T-helper 1 cell treated with Interleukin-12 subunit alpha and Interleukin-12 subunit beta and Interleukin-4 antibody, amounts not matched to agents 30 ng/mL and 1 ng/mL, for 36 hours (primary cell): ENCODE results near the gene MSL1. TPM values are rescaled to one million over a fixed set of nuclear protein-coding genes. Genes with fewer than 3 reads are reported as not detected.

Source experiments
- intact Hi-C: fragments of 100-400 bp; cut with micrococcal nuclease; formaldehyde crosslinking; loops from one replicate; pipeline ENCODE4 v1.15.1; 2024
- total RNA-seq: library from RNA; stranded (reverse); gene quantifications from 2 replicates; pipeline ENCODE4 v1.2.3, GENCODE V29; 2022

MSL1 gene
- total RNA-seq, 1 donor from 2014 or later, result 78.7 TPM

DNA sequence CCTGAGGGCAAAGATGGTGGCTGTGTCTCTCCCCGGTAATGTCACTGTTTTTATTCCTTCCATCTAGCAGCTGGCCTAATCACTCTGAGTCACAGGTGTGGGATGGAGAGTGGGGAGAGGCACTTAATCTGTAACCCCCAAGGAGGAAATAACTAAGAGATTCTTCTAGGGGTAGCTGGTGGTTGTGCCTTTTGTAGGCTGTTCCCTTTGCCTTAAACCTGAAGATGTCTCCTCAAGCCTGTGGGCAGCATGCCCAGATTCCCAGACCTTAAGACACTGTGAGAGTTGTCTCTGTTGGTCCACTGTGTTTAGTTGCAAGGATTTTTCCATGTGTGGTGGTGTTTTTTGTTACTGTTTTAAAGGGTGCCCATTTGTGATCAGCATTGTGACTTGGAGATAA is 50.0 kb downstream of the MSL1 start:
- intact Hi-C loops, result no loop called here

- intact Hi-C loops, result no loop called here
Observed at GRCh38 chr17:40173091-40173777, 51.5 kb downstream of the MSL1 start.

DNA sequence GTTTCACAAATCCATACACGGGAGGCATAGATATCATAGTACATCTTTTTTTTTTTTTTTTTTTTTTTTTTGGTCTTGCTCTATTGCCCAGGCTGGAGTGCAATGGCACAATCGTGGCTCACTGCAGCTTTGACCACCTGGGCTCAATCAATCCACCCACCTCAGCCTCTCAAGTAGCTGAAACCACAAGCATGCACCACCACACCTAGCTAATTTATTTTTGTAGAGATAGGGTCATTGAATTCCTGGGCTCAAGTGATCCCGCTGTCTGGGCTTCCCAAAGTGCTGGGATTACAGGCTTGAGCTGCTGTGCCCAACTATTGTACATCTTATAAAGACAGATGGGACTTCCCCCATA is 52.0 kb downstream of the MSL1 start:
- intact Hi-C loops, result no loop called here

DNA sequence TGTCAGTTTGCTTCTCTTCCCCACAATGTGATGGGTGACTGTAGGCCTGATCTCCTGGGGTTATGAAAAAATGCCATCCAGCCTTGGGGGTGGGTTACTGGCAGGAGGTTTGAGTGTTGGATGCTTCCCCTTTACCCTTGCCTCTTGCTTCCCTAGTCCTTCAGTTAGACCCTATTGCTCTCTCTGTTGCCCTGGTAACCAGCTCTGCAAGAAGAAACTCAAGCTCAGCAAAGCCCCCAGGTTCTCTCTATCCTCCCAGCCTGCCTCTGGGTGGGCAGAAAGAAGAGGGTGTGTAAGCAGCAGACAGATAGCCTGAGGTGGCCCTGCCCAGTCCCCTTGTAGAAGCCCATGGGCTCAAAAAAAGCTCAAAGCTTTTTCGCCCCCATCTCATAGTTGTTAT is 52.7 kb downstream of the MSL1 start:
- intact Hi-C loops, result no loop called here

DNA sequence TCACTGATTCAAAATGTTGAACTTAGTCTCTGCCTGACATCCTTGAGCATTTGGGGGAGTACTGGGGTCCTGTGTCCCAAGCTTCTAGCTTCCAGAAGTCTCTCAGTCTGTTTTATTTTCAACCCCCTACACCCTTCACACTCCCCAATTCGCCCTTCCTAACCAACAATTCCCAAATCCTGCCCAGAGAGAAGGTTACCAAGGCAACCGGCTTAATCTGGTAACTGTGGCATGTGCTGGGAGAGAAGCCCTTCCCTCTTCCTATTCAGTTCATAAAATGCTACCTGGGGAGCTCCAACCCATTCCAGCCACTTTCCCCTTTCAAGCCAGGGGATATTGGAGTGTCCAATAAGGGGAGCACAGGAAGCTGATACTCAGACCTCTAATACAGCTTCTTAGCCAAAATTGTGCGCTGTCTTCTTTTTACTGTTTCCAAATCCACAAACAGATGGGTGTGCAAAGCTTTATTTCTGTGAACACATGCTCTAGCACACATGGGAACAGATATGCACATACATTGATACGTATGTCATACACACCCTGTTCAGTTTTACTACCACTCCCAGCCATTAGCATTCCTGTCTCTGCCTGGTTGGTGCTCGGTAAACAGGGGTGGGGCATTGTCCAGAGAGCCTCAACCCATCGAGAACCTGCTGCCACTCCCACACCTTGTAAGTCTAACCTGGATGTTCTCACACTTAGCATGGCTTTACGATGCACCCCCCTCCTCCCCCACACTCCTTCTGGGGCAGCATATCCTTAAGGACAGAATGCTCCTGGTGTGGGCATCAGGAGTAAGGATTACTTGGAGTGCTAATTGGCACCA is 54.4 kb downstream of the MSL1 start:
- intact Hi-C loops, result loop anchor here (2.0 kb wide), 1 partner anchor 63 kb away; no protein-coding TSS in a partner anchor

- intact Hi-C loops, result loop anchor here (1.0 to 2.0 kb wide), 4 partner anchors 15 to 64 kb away; partner anchors contain the start of gene CASC3
Observed at GRCh38 chr17:40176754-40177110, 55.0 kb downstream of the MSL1 start.

DNA sequence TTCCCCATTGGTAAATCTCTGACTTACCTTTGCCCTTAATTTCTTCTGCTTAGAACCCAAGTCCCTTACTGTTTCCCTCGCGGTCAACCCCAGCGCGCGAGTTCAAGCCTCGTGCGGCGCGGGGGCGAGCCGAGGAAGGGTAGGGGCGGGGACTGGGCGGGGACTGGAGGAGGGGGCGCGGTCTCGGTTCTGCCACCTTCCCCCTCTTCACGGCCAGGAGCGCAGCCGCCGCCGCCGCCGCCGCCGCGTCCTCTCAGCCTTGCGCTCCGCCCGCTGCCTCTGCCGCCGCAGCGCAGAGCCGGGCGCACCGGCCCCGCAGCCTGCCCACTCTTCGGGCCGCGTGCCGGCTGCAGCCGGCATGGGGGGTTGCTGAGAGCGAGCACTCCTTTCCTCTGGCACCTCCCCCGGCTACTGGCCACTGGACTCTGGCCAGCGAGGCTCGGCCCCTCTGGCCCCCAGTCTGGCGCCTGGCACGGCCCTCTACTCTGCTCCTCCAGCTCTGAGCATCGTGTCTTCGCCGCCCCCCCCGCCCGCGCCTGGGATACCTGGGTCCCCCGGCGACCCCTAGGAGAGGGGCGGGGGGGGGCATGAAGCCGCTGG is 55.6 kb downstream of the MSL1 start, which contains the start of gene RAPGEFL1:
RAPGEFL1 (plus strand) TSS at position 196 of the 600 bp plus-strand sequence; CDS start at position 588, 392 bp downstream.
- intact Hi-C loops, result loop anchor here (1.0 to 2.0 kb wide), 4 partner anchors 14 to 65 kb away; partner anchors contain the start of gene CASC3

DNA sequence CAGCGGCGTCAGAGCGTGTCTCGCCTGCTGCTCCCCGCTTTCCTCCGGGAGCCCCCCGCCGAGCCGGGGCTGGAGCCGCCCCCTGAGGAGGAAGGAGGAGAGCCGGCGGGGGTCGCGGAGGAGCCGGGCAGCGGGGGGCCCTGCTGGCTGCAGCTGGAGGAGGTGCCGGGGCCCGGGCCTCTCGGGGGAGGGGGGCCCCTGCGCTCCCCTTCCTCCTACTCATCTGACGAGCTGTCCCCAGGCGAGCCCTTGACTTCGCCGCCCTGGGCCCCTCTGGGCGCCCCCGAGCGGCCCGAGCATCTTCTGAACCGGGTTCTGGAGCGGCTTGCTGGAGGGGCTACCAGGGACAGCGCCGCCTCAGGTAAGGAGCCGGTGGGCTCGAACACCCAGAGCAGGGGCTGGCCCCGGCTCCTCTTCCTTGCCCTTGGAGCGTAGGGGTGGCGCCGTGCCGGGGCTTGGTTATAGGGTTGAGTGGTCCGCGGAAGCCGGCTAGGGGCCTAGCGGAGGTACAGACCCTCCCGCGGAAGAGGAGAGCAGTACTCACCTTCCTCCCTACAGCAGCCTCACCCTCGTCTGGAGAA is 56.3 kb downstream of the MSL1 start:
- intact Hi-C loops, result no loop called here

GRCh38 chr17:40178660-40179059 is 56.9 kb downstream of the MSL1 start:
- intact Hi-C loops, result no loop called here

- intact Hi-C loops, result no loop called here
Observed at GRCh38 chr17:40179923-40180659, 58.3 kb downstream of the MSL1 start.

DNA sequence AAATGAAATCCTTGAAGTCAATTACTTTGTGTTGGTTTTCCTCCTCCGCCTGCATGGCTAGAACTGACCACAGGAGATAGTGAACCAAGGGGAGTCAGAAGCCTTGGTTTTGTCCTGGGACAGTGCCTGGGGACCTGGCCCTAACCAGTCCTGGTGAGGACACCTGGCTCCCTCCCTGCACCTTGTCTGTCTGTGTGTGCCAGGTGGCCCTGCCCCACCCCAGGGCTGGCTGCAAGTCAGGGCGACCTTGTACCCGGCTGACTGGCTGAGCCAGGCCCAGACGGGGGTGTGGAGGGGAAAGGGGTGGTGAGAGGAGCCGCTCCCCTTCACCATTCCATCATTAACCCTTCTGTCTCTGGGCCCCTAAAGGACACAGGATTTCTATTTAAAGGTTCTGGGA is 58.9 kb downstream of the MSL1 start:
- intact Hi-C loops, result no loop called here

- intact Hi-C loops, result no loop called here
Observed at GRCh38 chr17:40181205-40181604, 59.4 kb downstream of the MSL1 start.

DNA sequence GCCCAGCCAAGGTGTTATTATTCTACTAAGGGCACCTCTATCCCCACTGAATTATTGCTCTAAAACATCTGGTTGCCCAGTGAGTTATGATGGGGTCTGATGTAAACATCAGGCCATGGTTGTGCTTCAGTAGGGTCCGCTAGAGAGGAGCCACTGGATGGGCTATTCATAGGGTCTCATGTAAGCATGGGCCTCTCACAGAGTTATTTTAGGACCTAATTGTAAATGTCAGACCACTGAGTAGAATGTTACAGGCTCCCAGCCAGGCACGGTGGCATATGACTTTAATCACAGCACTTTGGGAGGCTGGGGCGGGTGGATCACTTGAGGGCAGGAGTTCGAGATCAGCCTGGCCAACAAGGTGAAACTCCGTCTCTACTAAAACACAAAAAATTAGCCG is 60.8 kb downstream of the MSL1 start:
- intact Hi-C loops, result no loop called here

Other genes starting within 250 kb of the MSL1 start
- 87.5 and 92.1 TPM in 2 replicates for gene GSDMB, start 203.3 kb upstream of the MSL1 start, total RNA-seq
- gene ORMDL3, start 194.4 kb upstream of the MSL1 start, total RNA-seq, result 243 and 250 TPM in 2 replicates
- not detected in 2 replicates for gene LRRC3C, start 194.2 kb upstream of the MSL1 start, total RNA-seq
- gene GSDMA, start 159.0 kb upstream of the MSL1 start, total RNA-seq, result 2.5 and 2.8 TPM in 2 replicates
- 130 and 132 TPM in 2 replicates for gene PSMD3, start 141.2 kb upstream of the MSL1 start, total RNA-seq
- not detected in 2 replicates for gene CSF3, start 106.5 kb upstream of the MSL1 start, total RNA-seq
- gene MED24, start 67.6 kb upstream of the MSL1 start, total RNA-seq, result 90.9 and 107 TPM in 2 replicates
- 1.6 and 1.8 TPM in 2 replicates for gene THRA, start 59.0 kb upstream of the MSL1 start, total RNA-seq
- gene NR1D1, start 21.4 kb upstream of the MSL1 start, total RNA-seq, result 3.3 and 3.7 TPM in 2 replicates
- 90.5 and 95.1 TPM in 2 replicates for gene CASC3, start 18.6 kb downstream of the MSL1 start, total RNA-seq
- gene RAPGEFL1, start 55.5 kb downstream of the MSL1 start, total RNA-seq, result 7.4 and 9.6 TPM in 2 replicates
- 26.8 and 29.1 TPM in 2 replicates for gene WIPF2, start 97.3 kb downstream of the MSL1 start, total RNA-seq
- 72.0 and 78.3 TPM in 2 replicates for gene CDC6, start 165.9 kb downstream of the MSL1 start, total RNA-seq
- 27.7 and 28.8 TPM in 2 replicates for gene RARA, start 187.2 kb downstream of the MSL1 start, total RNA-seq
- not detected in 2 replicates for gene GJD3, start 242.8 kb downstream of the MSL1 start, total RNA-seq